H1 (cell line): ENCODE results near the gene UXT. TPM values are rescaled to one million over a fixed set of nuclear protein-coding genes. Genes with fewer than 3 reads are reported as not detected.

Source experiments
- CHD1 ChIP-seq: IDR thresholded peaks from 2 replicates; pipeline ENCODE4 v1.6.1; 2012; ENCODE audit warnings: low read depth, low read length, improper control_type of control experiment
- CHD7 ChIP-seq: fragments of 300-600 bp; sonication (generic); IDR thresholded peaks from 2 replicates; pipeline ENCODE4 v1.7.1; 2012; ENCODE audit warnings: low read length, moderate library complexity, mild to moderate bottlenecking, inconsistent platforms; ENCODE audit not compliant: insufficient replicate concordance
- MAX ChIP-seq: IDR thresholded peaks from 2 replicates; pipeline ENCODE4 v1.6.1; 2012; ENCODE audit warnings: inconsistent platforms
- RBBP5 ChIP-seq: IDR thresholded peaks from 2 replicates; pipeline ENCODE4 v1.7.1; 2012; ENCODE audit warnings: low read depth, mild to moderate bottlenecking, inconsistent platforms, low read length, moderate library complexity, borderline replicate concordance
- polyA plus RNA-seq, 7 experiments: library from polyadenylated mRNA; depleted of rRNA in 3 of 7; stranded (reverse) in 5 of 7; unstranded in 2 of 7; fragments of >200 nt in 5 of 7; fragments of 200-250 nt in 2 of 7; gene quantifications; 1 replicate in 5 of 7; 2 replicates in 1 of 7; 4 replicates in 1 of 7; pipeline versions ENCODE4 v1.2.1 to v1.2.3, GENCODE V29; 2011 to 2013; ENCODE audit warnings: missing spikeins in 2 of 7, mixed read lengths in 2 of 7
- total RNA-seq: library from RNA; stranded (reverse); fragmentation: NEBNext Ultra II Directional; extraction: Animal tissue kit (Norgen Biotek cat#: 25700); gene quantifications from 2 replicates; pipeline ENCODE4 v1.2.1, GENCODE V29; 2021

The UXT gene
- total and polyA plus RNA-seq, 2 of the 8 experiments (the other 6 are each of a cell fraction or from before 2014, with no cell fraction given), result 69.4 to 116 TPM

GRCh38 chrX:47683829-47684205 lies 24.8 kb upstream of the UXT start (continued):
- TF ChIP-seq CHD7, result no peak
- no peak for TF ChIP-seq MAX
- TF ChIP-seq CHD1, result no peak
- no peak for TF ChIP-seq RBBP5
